A549 (cell line): Measurements from ENCODE around the gene KIFBP. TPM values are rescaled to one million over a fixed set of nuclear protein-coding genes. Genes with fewer than 3 reads are reported as not detected.
A peak's percentile ranks its signal among the peaks of the same experiment; 100 is the strongest.

ENCODE experiments used
- ATAC-seq, 2 experiments: fragments of 200-7000 bp in 1 of 2; fragments of >200 bp in 1 of 2; cut with Nextera tagmentation in 1 of 2; cut with Tn5 transposase in 1 of 2; 3 replicates each; pipeline versions ENCODE4 v1.8.0 to v1.9.1; 2018 to 2020; ENCODE audit warnings: mild to moderate bottlenecking in 1 of 2, moderate library complexity in 1 of 2
- CTCF ChIA-PET: fragments of 300-600 bp; sonication (Branson Sonifier 250); formaldehyde crosslinking; extraction: SDS; loops from one replicate; lab custom pipeline; 2021; ENCODE audit warnings: antibody characterized with exemption, inconsistent platforms; lab: Yijun Ruan, JAX
- POLR2A ChIA-PET: fragments of 350-600 bp; formaldehyde crosslinking; extraction: SDS; loops from one replicate; lab custom pipeline; 2021; ENCODE audit warnings: antibody characterized with exemption, inconsistent platforms; lab: Yijun Ruan, JAX
- DNase-seq, 2 experiments: peaks; one replicate each; pipeline versions ENCODE4 v3.0.0 to v3.0.0-alpha.2; 2011 to 2016; ENCODE audit warnings: low read depth in 1 of 2, low spot score in 1 of 2
- FAIRE-seq: peaks from 2 replicates; lab custom pipeline; 2011; peaks lifted over from hg19 to GRCh38; lab: Jason Lieb, UNC
- H3K27ac ChIP-seq, 2 experiments: fragments of >200 bp; sonication (Bioruptor Twin); formaldehyde crosslinking; 3 replicates each; pipeline ENCODE4 v1.5.1; 2016 to 2017
- H3K4me1 ChIP-seq: fragments of >200 bp; sonication (Bioruptor Twin); formaldehyde crosslinking; 3 replicates; pipeline ENCODE4 v1.6.1; 2016
- H3K4me2 ChIP-seq: fragments of >200 bp; sonication (Bioruptor Twin); formaldehyde crosslinking; 3 replicates; pipeline ENCODE4 v1.6.1; 2016
- H3K4me3 ChIP-seq: fragments of >200 bp; sonication (Bioruptor Twin); formaldehyde crosslinking; 3 replicates; pipeline ENCODE4 v1.5.1; 2016
- H3K9me3 ChIP-seq: fragments of >200 bp; sonication (Bioruptor Twin); formaldehyde crosslinking; 3 replicates; pipeline ENCODE4 v1.6.1; 2016
- BHLHE40 ChIP-seq: IDR thresholded peaks from 2 replicates; pipeline ENCODE4 v1.6.1; 2012; ENCODE audit warnings: low read depth, low read length, inconsistent platforms
- CBX8 ChIP-seq: fragments of 200-600 bp; sonication (generic); IDR thresholded peaks from 2 replicates; pipeline ENCODE4 v1.6.1; 2016
- CEBPB ChIP-seq, 2 experiments: fragments of >200 bp in 1 of 2; sonication (Bioruptor Twin) in 1 of 2; formaldehyde crosslinking in 1 of 2; IDR thresholded peaks; 2 replicates each; pipeline ENCODE4 v1.6.1; 2012 to 2016
- HDAC2 ChIP-seq: fragments of 200-600 bp; sonication (generic); IDR thresholded peaks from 2 replicates; pipeline ENCODE4 v1.6.1; 2016
- HOXB5 ChIP-seq: fragments of 250-450 bp; sonication (Bioruptor Pico); IDR thresholded peaks from 2 replicates; pipeline ENCODE4 v1.5.0; 2020; ENCODE audit warnings: mild to moderate bottlenecking, moderate library complexity
- JUN ChIP-seq, 2 experiments: fragments of >200 bp; sonication (Bioruptor Twin); formaldehyde crosslinking; IDR thresholded peaks; 2 replicates in 1 of 2; 3 replicates in 1 of 2; pipeline ENCODE4 v1.6.1; 2016 to 2017
- KDM1A ChIP-seq: fragments of 200-600 bp; sonication (generic); IDR thresholded peaks from 2 replicates; pipeline ENCODE4 v1.6.1; 2016; ENCODE audit warnings: low read depth, mild to moderate bottlenecking
- KDM5A ChIP-seq: fragments of 200-600 bp; sonication (generic); IDR thresholded peaks from 2 replicates; pipeline ENCODE4 v1.6.1; 2016; ENCODE audit warnings: antibody characterized with exemption, mild to moderate bottlenecking
- MAFK ChIP-seq: fragments of 450-650 bp; IDR thresholded peaks from 2 replicates; pipeline ENCODE4 v1.6.1; 2014; ENCODE audit not compliant: partially characterized antibody
- NR3C1 ChIP-seq: fragments of >200 bp; sonication (Bioruptor Twin); formaldehyde crosslinking; IDR thresholded peaks from 3 replicates; pipeline ENCODE4 v1.6.1; 2017
- PHF8 ChIP-seq: fragments of 200-600 bp; sonication (generic); IDR thresholded peaks from 2 replicates; pipeline ENCODE4 v1.6.1; 2016; ENCODE audit warnings: low read depth, mild to moderate bottlenecking, antibody characterized with exemption, moderate library complexity, borderline replicate concordance
- POLR2AphosphoS2 ChIP-seq: conservative IDR thresholded peaks from 2 replicates; pipeline ENCODE4 v1.6.1; 2012; ENCODE audit warnings: low read length, improper control_type of control experiment, inconsistent platforms
- RAD21 ChIP-seq, 2 experiments: fragments of >200 bp in 1 of 2; sonication (Bioruptor Twin) in 1 of 2; formaldehyde crosslinking in 1 of 2; IDR thresholded peaks in 1 of 2; conservative IDR thresholded peaks in 1 of 2; 2 replicates in 1 of 2; 3 replicates in 1 of 2; pipeline ENCODE4 v1.6.1; 2012 to 2018; ENCODE audit warnings: inconsistent platforms in 1 of 2
- RARB ChIP-seq: fragments of 250-450 bp; sonication (Bioruptor Pico); IDR thresholded peaks from 2 replicates; pipeline ENCODE4 v1.8.0; 2021; ENCODE audit warnings: mild to moderate bottlenecking, moderate library complexity
- ZC3H11A ChIP-seq: fragments of 450-650 bp; IDR thresholded peaks from 2 replicates; pipeline ENCODE4 v1.6.1; 2014; ENCODE audit warnings: antibody characterized with exemption, mild to moderate bottlenecking
- ZSCAN20 ChIP-seq: fragments of 250-450 bp; sonication (Bioruptor Pico); IDR thresholded peaks from 2 replicates; pipeline ENCODE4 v1.8.0; 2022; ENCODE audit warnings: mild to moderate bottlenecking, moderate library complexity
- WGBS: methylation state at CpG from one replicate; pipeline ENCODE4 v1.1.6; 2017; ENCODE audit errors: missing lambda C conversion rate; 5-methylcytosine and 5-hydroxymethylcytosine counted together
- polyA minus RNA-seq: library from RNA; depleted of rRNA, polyadenylated mRNA; stranded (reverse); fragments of >200 nt; gene quantifications from 2 replicates; pipeline ENCODE4 v1.2.3, GENCODE V29; 2011; rRNA and poly(A)+ RNA removed
- polyA plus RNA-seq, 4 experiments: library from polyadenylated mRNA; depleted of rRNA in 3 of 4; stranded (reverse); fragments of >200 nt; fragmentation: RNase III in 1 of 4; extraction: RNeasy Plus Mini Kit Qiagen cat#74134 plus additional on column Dnase treatment in 1 of 4; gene quantifications; 2 replicates in 3 of 4; 3 replicates in 1 of 4; pipeline ENCODE4 v1.2.3, GENCODE V29; 2011 to 2017
- TF ChIP-seq, protein P1 (sequence below): fragments of 200-600 bp; sonication (generic); IDR thresholded peaks from 2 replicates; pipeline ENCODE4 v1.6.1; 2016; ENCODE audit warnings: antibody characterized with exemption, mild to moderate bottlenecking, moderate library complexity
- TF ChIP-seq, protein P2 (sequence below): fragments of >200 bp; sonication (Bioruptor Twin); formaldehyde crosslinking; IDR thresholded peaks from 3 replicates; pipeline ENCODE4 v1.6.1; 2016
- TF ChIP-seq, protein P3 (sequence below): fragments of >200 bp; sonication (Bioruptor Twin); formaldehyde crosslinking; IDR thresholded peaks from 3 replicates; pipeline ENCODE4 v1.5.1; 2016
- TF ChIP-seq, protein P4 (sequence below): fragments of 250-450 bp; sonication (Bioruptor Pico); IDR thresholded peaks from 2 replicates; pipeline ENCODE4 v1.5.0; 2020; ENCODE audit warnings: low read depth, mild to moderate bottlenecking, moderate library complexity
- TF ChIP-seq, protein P5 (sequence below): fragments of 250-450 bp; sonication (Bioruptor Pico); IDR thresholded peaks from 2 replicates; pipeline ENCODE4 v1.5.0; 2021; ENCODE audit warnings: mild to moderate bottlenecking, moderate library complexity, borderline replicate concordance
- TF ChIP-seq, protein P6 (sequence below): fragments of >200 bp; sonication (Bioruptor Twin); formaldehyde crosslinking; IDR thresholded peaks from 2 replicates; pipeline ENCODE4 v1.6.1; 2016
- TF ChIP-seq, protein P7 (sequence below): IDR thresholded peaks from 2 replicates; pipeline ENCODE4 v1.6.1; 2012
- TF ChIP-seq, protein P8 (sequence below): fragments of 450-650 bp; IDR thresholded peaks from 2 replicates; pipeline ENCODE4 v1.6.1; 2014; ENCODE audit warnings: antibody characterized with exemption

Gene KIFBP, protein sequence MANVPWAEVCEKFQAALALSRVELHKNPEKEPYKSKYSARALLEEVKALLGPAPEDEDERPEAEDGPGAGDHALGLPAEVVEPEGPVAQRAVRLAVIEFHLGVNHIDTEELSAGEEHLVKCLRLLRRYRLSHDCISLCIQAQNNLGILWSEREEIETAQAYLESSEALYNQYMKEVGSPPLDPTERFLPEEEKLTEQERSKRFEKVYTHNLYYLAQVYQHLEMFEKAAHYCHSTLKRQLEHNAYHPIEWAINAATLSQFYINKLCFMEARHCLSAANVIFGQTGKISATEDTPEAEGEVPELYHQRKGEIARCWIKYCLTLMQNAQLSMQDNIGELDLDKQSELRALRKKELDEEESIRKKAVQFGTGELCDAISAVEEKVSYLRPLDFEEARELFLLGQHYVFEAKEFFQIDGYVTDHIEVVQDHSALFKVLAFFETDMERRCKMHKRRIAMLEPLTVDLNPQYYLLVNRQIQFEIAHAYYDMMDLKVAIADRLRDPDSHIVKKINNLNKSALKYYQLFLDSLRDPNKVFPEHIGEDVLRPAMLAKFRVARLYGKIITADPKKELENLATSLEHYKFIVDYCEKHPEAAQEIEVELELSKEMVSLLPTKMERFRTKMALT
- 43.7 and 53.8 TPM in 2 replicates for polyA plus RNA-seq (2011; rRNA removed)
- polyA plus RNA-seq (2012; cell fraction: cytosol; rRNA removed): 14.6 TPM in 2 replicates
- 12.8 and 13.2 TPM in 2 replicates for polyA plus RNA-seq (2012; cell fraction: nucleus; rRNA removed)
- polyA plus RNA-seq (2017; fragmentation: RNase III; extraction: RNeasy Plus Mini Kit Qiagen cat#74134 plus additional on column Dnase treatment): 35.2 to 36.1 TPM (median 35.4 TPM) in 3 replicates
- 14.1 and 15.0 TPM in 2 replicates for polyA minus RNA-seq

DNA sequence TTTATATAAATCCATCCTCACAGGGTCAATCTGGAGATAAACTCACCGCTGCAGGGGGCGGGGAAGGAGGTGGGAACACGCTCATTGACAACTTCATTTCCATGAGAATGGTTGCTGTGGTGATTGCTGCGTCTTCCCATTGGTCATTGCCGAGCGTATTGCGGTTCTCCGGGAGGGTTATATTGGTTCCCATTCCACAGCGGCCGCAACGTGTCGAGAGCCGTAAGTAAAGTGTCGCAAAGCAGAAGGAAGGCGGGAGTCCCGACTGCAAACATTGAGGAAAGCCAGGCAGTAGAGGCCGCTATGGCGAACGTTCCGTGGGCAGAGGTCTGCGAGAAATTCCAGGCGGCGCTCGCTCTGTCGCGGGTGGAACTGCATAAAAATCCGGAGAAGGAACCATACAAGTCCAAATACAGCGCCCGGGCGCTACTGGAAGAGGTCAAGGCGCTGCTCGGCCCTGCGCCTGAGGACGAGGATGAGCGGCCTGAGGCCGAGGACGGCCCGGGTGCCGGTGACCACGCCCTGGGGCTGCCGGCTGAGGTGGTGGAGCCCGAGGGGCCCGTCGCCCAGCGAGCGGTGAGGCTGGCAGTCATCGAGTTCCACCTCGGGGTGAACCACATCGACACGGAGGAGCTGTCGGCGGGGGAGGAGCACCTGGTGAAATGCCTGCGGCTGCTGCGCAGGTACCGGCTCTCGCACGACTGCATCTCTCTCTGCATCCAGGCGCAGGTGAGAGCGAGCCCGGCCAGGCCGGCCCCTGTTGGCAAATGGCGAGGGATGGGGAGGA lies at the start of gene KIFBP:
Gene KIFBP (plus strand): TSS at position 274 of the 787 bp plus-strand sequence. CDS start 30 bp downstream, at position 304.
- under 1% methylated on average over 38 of the region's 62 CpGs for WGBS
- Histone ChIP-seq H3K9me3 (no peaks in the 10 kb centered on the region), H3K27ac (peak within 1 kb of the TSS; percentile 87 to 95), H3K4me1 (peaks cover 30% of the 10 kb centered on the region), H3K4me3 (peak within 1 kb of the TSS; percentile 94), H3K4me2 (peak within 1 kb of the TSS; percentile 89)
- peak; percentile 92 for FAIRE-seq
- CTCF ChIA-PET: interaction anchor here (0.6 to 5.5 kb wide), 9 partner anchors 13 to 233 kb away, joined by 3 to 22 read pairs (median 4); partner anchors contain the start of gene DDX21
- peak; percentile 98 for DNase-seq
- POLR2A ChIA-PET: no interaction called here
- ATAC-seq: peak; percentile 86 to 92
- peak; percentile 31; the same call in 1 of the 2 replicates for TF ChIP-seq KDM5A
- TF ChIP-seq, protein P1, sequence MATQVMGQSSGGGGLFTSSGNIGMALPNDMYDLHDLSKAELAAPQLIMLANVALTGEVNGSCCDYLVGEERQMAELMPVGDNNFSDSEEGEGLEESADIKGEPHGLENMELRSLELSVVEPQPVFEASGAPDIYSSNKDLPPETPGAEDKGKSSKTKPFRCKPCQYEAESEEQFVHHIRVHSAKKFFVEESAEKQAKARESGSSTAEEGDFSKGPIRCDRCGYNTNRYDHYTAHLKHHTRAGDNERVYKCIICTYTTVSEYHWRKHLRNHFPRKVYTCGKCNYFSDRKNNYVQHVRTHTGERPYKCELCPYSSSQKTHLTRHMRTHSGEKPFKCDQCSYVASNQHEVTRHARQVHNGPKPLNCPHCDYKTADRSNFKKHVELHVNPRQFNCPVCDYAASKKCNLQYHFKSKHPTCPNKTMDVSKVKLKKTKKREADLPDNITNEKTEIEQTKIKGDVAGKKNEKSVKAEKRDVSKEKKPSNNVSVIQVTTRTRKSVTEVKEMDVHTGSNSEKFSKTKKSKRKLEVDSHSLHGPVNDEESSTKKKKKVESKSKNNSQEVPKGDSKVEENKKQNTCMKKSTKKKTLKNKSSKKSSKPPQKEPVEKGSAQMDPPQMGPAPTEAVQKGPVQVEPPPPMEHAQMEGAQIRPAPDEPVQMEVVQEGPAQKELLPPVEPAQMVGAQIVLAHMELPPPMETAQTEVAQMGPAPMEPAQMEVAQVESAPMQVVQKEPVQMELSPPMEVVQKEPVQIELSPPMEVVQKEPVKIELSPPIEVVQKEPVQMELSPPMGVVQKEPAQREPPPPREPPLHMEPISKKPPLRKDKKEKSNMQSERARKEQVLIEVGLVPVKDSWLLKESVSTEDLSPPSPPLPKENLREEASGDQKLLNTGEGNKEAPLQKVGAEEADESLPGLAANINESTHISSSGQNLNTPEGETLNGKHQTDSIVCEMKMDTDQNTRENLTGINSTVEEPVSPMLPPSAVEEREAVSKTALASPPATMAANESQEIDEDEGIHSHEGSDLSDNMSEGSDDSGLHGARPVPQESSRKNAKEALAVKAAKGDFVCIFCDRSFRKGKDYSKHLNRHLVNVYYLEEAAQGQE: no peak
- TF ChIP-seq ZSCAN20: no peak
- peak; percentile 33 to 40; a peak in 4 of 5 replicates for TF ChIP-seq RAD21 (conservative IDR thresholded peaks at IDR 0.05 in 1 of 2, IDR thresholded peaks at IDR 0.05 in 1 of 2)
- peak; percentile 68 to 93 for TF ChIP-seq JUN (IDR thresholded peaks at IDR 0.05)
- no peak for TF ChIP-seq KDM1A
- TF ChIP-seq, protein P2, sequence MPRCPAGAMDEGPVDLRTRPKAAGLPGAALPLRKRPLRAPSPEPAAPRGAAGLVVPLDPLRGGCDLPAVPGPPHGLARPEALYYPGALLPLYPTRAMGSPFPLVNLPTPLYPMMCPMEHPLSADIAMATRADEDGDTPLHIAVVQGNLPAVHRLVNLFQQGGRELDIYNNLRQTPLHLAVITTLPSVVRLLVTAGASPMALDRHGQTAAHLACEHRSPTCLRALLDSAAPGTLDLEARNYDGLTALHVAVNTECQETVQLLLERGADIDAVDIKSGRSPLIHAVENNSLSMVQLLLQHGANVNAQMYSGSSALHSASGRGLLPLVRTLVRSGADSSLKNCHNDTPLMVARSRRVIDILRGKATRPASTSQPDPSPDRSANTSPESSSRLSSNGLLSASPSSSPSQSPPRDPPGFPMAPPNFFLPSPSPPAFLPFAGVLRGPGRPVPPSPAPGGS: peak; percentile 84
- TF ChIP-seq HOXB5 (CRISPR knock-in tag): no peak
- peak; percentile 96 for TF ChIP-seq PHF8
- TF ChIP-seq POLR2AphosphoS2: peak; percentile 78; the same call in 1 of the 2 replicates
- TF ChIP-seq, protein P3, sequence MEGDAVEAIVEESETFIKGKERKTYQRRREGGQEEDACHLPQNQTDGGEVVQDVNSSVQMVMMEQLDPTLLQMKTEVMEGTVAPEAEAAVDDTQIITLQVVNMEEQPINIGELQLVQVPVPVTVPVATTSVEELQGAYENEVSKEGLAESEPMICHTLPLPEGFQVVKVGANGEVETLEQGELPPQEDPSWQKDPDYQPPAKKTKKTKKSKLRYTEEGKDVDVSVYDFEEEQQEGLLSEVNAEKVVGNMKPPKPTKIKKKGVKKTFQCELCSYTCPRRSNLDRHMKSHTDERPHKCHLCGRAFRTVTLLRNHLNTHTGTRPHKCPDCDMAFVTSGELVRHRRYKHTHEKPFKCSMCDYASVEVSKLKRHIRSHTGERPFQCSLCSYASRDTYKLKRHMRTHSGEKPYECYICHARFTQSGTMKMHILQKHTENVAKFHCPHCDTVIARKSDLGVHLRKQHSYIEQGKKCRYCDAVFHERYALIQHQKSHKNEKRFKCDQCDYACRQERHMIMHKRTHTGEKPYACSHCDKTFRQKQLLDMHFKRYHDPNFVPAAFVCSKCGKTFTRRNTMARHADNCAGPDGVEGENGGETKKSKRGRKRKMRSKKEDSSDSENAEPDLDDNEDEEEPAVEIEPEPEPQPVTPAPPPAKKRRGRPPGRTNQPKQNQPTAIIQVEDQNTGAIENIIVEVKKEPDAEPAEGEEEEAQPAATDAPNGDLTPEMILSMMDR: peak; percentile 51
- no peak for TF ChIP-seq CBX8
- TF ChIP-seq, protein P4, sequence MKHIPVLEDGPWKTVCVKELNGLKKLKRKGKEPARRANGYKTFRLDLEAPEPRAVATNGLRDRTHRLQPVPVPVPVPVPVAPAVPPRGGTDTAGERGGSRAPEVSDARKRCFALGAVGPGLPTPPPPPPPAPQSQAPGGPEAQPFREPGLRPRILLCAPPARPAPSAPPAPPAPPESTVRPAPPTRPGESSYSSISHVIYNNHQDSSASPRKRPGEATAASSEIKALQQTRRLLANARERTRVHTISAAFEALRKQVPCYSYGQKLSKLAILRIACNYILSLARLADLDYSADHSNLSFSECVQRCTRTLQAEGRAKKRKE (CRISPR knock-in tag): no peak
- TF ChIP-seq NR3C1: no peak
- no peak for TF ChIP-seq RARB (CRISPR knock-in tag)
- no peak for TF ChIP-seq ZC3H11A
- TF ChIP-seq MAFK: no peak
- 0 out of 4 replicates have a peak, but pooled peaks of 1 of the 2 experiments have one; percentile 7 for TF ChIP-seq CEBPB (IDR thresholded peaks at IDR 0.05)
- TF ChIP-seq, protein P5, sequence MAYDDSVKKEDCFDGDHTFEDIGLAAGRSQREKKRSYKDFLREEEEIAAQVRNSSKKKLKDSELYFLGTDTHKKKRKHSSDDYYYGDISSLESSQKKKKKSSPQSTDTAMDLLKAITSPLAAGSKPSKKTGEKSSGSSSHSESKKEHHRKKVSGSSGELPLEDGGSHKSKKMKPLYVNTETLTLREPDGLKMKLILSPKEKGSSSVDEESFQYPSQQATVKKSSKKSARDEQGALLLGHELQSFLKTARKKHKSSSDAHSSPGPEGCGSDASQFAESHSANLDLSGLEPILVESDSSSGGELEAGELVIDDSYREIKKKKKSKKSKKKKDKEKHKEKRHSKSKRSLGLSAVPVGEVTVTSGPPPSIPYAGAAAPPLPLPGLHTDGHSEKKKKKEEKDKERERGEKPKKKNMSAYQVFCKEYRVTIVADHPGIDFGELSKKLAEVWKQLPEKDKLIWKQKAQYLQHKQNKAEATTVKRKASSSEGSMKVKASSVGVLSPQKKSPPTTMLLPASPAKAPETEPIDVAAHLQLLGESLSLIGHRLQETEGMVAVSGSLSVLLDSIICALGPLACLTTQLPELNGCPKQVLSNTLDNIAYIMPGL (CRISPR knock-in tag): 0 out of 2 replicates have a peak, but pooled peaks have one; percentile 30
- no peak for TF ChIP-seq BHLHE40
- TF ChIP-seq HDAC2: no peak
- TF ChIP-seq, protein P6, sequence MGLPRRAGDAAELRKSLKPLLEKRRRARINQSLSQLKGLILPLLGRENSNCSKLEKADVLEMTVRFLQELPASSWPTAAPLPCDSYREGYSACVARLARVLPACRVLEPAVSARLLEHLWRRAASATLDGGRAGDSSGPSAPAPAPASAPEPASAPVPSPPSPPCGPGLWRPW: no peak
- TF ChIP-seq, protein P7, sequence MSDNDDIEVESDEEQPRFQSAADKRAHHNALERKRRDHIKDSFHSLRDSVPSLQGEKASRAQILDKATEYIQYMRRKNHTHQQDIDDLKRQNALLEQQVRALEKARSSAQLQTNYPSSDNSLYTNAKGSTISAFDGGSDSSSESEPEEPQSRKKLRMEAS: peak; percentile 92
- TF ChIP-seq, protein P8, sequence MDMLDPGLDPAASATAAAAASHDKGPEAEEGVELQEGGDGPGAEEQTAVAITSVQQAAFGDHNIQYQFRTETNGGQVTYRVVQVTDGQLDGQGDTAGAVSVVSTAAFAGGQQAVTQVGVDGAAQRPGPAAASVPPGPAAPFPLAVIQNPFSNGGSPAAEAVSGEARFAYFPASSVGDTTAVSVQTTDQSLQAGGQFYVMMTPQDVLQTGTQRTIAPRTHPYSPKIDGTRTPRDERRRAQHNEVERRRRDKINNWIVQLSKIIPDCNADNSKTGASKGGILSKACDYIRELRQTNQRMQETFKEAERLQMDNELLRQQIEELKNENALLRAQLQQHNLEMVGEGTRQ: 0 out of 2 replicates have a peak, but pooled peaks have one; percentile 2
